ENCODE data around the gene STK16. TPM values are rescaled to one million over a fixed set of nuclear protein-coding genes. Genes with fewer than 3 reads are reported as not detected.
A peak's percentile ranks its signal among the peaks of the same experiment; 100 is the strongest.

Gene STK16
- total and polyA plus RNA-seq, 2 of the 13 experiments (the other 11 are each of a cell fraction or from before 2014, with no cell fraction given), result 28.0 to 50.9 TPM

DNA sequence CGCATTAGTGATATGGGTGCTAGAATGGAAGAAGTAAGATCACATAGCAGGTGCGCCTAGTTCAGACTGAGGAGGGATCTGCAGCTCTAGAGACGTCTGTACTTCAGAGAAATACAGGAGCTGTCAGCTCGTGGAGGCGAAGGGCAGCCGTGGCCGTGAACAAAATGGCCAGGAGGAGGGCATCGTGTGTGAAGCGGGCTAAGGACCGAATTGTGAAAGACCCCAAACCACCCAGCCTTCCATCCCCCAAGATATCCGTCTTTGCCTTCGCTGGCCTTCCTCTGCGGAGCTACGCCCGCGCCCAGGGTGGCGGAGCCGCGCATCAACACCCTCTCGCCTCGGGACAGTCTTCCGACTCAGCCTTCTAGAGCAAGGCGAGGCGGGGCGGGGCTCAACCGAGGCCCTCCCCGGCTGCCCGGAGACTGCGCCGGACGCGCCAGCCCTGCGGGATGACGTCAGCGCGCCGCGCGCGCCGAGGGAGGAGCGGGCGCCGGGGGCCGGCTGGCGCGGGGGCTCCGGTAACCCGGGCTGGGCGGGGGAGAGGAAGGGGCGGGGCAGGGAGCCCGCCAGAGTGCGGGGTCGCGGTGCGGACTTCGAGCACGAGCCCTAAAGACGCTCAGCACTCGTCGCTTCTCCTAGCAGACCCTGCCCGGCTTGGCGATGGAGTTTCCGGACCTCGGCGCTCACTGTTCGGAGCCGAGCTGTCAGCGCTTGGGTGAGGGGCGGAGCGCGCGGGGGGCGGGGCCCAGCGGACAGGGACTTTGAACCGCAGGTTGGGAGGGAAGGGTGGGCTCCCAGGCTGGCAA lies 38.7 kb upstream of the STK16 start, which contains the start of gene ZFAND2B (continued):
- TF ChIP-seq HBP1 (CRISPR knock-in tag; IDR thresholded peaks at IDR 0.05; ENCODE audit: low read depth), result peak; percentile 75; the same call in 1 of the 2 replicates
- TF ChIP-seq NCOR1 (IDR thresholded peaks at IDR 0.05; ENCODE audit: borderline replicate concordance, low read length), result peak; percentile 94
- TF ChIP-seq ZNF232 (CRISPR knock-in tag; IDR thresholded peaks at IDR 0.05; ENCODE audit: borderline replicate concordance), result no peak; the same call in 1 of the 2 replicates
- peak; percentile 72 for TF ChIP-seq ELF3 (CRISPR knock-in tag; IDR thresholded peaks at IDR 0.05)
- TF ChIP-seq SPEN (CRISPR knock-in tag; IDR thresholded peaks at IDR 0.05; ENCODE audit: low read depth), result peak; percentile 89
- TF ChIP-seq POGZ (CRISPR knock-in tag; IDR thresholded peaks at IDR 0.05), result peak; percentile 15; the same call in 1 of the 2 replicates
- 0 out of 2 replicates have a peak, but pooled peaks have one; percentile 10 for TF ChIP-seq SRY (CRISPR knock-in tag; IDR thresholded peaks at IDR 0.05)
- TF ChIP-seq KDM6A (CRISPR knock-in tag; IDR thresholded peaks at IDR 0.05; ENCODE audit: low read depth), result no peak
- peak; percentile 31; the same call in 1 of the 2 replicates for TF ChIP-seq LBX2 (CRISPR knock-in tag; IDR thresholded peaks at IDR 0.05; ENCODE audit: borderline replicate concordance)
- TF ChIP-seq NRL (CRISPR knock-in tag; IDR thresholded peaks at IDR 0.05; ENCODE audit: borderline replicate concordance), result peak; percentile 94
- peak; percentile 51; the same call in 1 of the 2 replicates for TF ChIP-seq KLF6 (CRISPR knock-in tag; IDR thresholded peaks at IDR 0.05)
- TF ChIP-seq, protein P1, sequence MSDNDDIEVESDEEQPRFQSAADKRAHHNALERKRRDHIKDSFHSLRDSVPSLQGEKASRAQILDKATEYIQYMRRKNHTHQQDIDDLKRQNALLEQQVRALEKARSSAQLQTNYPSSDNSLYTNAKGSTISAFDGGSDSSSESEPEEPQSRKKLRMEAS (IDR thresholded peaks at IDR 0.05), result peak; percentile 88; the same call in 1 of the 2 replicates
- TF ChIP-seq ZSCAN9 (CRISPR knock-in tag; IDR thresholded peaks at IDR 0.05; ENCODE audit: borderline replicate concordance), result peak; percentile 78; the same call in 1 of the 2 replicates
- TF ChIP-seq ZNF552 (CRISPR knock-in tag; IDR thresholded peaks at IDR 0.05; ENCODE audit: borderline replicate concordance), result peak; percentile 88; the same call in 1 of the 2 replicates
- peak; percentile 93; the same call in 1 of the 2 replicates for TF ChIP-seq RARG (CRISPR knock-in tag; IDR thresholded peaks at IDR 0.05; ENCODE audit: low read depth)
- peak; percentile 89 for TF ChIP-seq PHF8 (CRISPR knock-in tag; IDR thresholded peaks at IDR 0.05)
- TF ChIP-seq, protein P2, sequence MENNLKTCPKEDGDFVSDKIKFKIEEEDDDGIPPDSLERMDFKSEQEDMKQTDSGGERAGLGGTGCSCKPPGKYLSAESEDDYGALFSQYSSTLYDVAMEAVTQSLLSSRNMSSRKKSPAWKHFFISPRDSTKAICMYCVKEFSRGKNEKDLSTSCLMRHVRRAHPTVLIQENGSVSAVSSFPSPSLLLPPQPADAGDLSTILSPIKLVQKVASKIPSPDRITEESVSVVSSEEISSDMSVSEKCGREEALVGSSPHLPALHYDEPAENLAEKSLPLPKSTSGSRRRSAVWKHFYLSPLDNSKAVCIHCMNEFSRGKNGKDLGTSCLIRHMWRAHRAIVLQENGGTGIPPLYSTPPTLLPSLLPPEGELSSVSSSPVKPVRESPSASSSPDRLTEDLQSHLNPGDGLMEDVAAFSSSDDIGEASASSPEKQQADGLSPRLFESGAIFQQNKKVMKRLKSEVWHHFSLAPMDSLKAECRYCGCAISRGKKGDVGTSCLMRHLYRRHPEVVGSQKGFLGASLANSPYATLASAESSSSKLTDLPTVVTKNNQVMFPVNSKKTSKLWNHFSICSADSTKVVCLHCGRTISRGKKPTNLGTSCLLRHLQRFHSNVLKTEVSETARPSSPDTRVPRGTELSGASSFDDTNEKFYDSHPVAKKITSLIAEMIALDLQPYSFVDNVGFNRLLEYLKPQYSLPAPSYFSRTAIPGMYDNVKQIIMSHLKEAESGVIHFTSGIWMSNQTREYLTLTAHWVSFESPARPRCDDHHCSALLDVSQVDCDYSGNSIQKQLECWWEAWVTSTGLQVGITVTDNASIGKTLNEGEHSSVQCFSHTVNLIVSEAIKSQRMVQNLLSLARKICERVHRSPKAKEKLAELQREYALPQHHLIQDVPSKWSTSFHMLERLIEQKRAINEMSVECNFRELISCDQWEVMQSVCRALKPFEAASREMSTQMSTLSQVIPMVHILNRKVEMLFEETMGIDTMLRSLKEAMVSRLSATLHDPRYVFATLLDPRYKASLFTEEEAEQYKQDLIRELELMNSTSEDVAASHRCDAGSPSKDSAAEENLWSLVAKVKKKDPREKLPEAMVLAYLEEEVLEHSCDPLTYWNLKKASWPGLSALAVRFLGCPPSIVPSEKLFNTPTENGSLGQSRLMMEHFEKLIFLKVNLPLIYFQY (CRISPR knock-in tag; IDR thresholded peaks at IDR 0.05; ENCODE audit: borderline replicate concordance), result no peak
- TF ChIP-seq SIX4 (CRISPR knock-in tag; IDR thresholded peaks at IDR 0.05), result peak; percentile 4; the same call in 1 of the 2 replicates
- TF ChIP-seq, protein P3, sequence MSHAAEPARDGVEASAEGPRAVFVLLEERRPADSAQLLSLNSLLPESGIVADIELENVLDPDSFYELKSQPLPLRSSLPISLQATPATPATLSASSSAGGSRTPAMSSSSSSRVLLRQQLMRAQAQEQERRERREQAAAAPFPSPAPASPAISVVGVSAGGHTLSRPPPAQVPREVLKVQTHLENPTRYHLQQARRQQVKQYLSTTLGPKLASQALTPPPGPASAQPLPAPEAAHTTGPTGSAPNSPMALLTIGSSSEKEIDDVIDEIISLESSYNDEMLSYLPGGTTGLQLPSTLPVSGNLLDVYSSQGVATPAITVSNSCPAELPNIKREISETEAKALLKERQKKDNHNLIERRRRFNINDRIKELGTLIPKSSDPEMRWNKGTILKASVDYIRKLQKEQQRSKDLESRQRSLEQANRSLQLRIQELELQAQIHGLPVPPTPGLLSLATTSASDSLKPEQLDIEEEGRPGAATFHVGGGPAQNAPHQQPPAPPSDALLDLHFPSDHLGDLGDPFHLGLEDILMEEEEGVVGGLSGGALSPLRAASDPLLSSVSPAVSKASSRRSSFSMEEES (CRISPR knock-in tag; IDR thresholded peaks at IDR 0.05), result peak; percentile 19; the same call in 1 of the 2 replicates
- TF ChIP-seq, protein P4, sequence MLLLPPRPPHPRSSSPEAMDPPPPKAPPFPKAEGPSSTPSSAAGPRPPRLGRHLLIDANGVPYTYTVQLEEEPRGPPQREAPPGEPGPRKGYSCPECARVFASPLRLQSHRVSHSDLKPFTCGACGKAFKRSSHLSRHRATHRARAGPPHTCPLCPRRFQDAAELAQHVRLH (CRISPR knock-in tag; IDR thresholded peaks at IDR 0.05; ENCODE audit: borderline replicate concordance, low read depth), result peak; percentile 74; the same call in 1 of the 2 replicates
- 0 out of 2 replicates have a peak, but pooled peaks have one; percentile 86 for TF ChIP-seq PAX8 (CRISPR knock-in tag; IDR thresholded peaks at IDR 0.05; ENCODE audit: borderline replicate concordance)
